SK-N-SH (cell line): ENCODE data around the gene BTBD10. TPM values are rescaled to one million over a fixed set of nuclear protein-coding genes. Genes with fewer than 3 reads are reported as not detected.

Experiments
- CTCF ChIA-PET: fragments of 300-600, 350-600 bp; formaldehyde crosslinking; extraction: SDS; loops from one replicate; lab custom pipeline; 2021; lab: Yijun Ruan, JAX
- POLR2A ChIA-PET: fragments of 350-600 bp; sonication (Branson Sonifier 250); formaldehyde crosslinking; extraction: SDS; loops from one replicate; lab custom pipeline; 2020; ENCODE audit warnings: antibody characterized with exemption, inconsistent platforms; lab: Yijun Ruan, JAX
- DNase-seq: peaks from one replicate; pipeline ENCODE4 v3.0.0; 2012
- H2AFZ ChIP-seq: fragments of 200-600 bp; sonication (generic); 2 replicates; pipeline ENCODE4 v1.8.1; 2016; ENCODE audit warnings: antibody characterized with exemption, mild to moderate bottlenecking, low read depth
- H3F3A ChIP-seq: fragments of 200-600 bp; sonication (generic); replicated peaks from 2 replicates; pipeline ENCODE3; 2016; ENCODE audit warnings: antibody characterized with exemption, mild to moderate bottlenecking; ENCODE audit not compliant: insufficient read depth
- H3K27ac ChIP-seq, 2 experiments: fragments of 200-500 bp in 1 of 2; fragments of 200-600 bp in 1 of 2; sonication (Bioruptor generic) in 1 of 2; sonication (generic), shearing (Covaris generic) in 1 of 2; 2 replicates each; pipeline versions ENCODE4 v1.5.1 to v1.6.1; 2014 to 2016; ENCODE audit warnings: low read depth in 2 of 2, inconsistent platforms in 1 of 2, low read length in 1 of 2, mild to moderate bottlenecking in 1 of 2, mixed read lengths in 1 of 2
- H3K27me3 ChIP-seq: fragments of 200-600 bp; sonication (generic), shearing (Covaris generic); 2 replicates; pipeline ENCODE4 v1.6.1; 2016; ENCODE audit warnings: mixed run types; ENCODE audit not compliant: insufficient read depth
- H3K36me3 ChIP-seq, 2 experiments: fragments of 200-500 bp in 1 of 2; fragments of 200-600 bp in 1 of 2; sonication (Bioruptor generic) in 1 of 2; sonication (generic) in 1 of 2; replicated peaks in 1 of 2; 2 replicates each; pipeline versions ENCODE3 to v1.5.1; 2014 to 2016; ENCODE audit warnings: low read length in 1 of 2, mild to moderate bottlenecking in 1 of 2; ENCODE audit not compliant: insufficient read depth in 2 of 2, control insufficient read depth in 1 of 2
- H3K4me1 ChIP-seq, 2 experiments: fragments of 200-500 bp in 1 of 2; fragments of 200-600 bp in 1 of 2; sonication (Bioruptor generic) in 1 of 2; sonication (generic), shearing (Covaris generic) in 1 of 2; 2 replicates each; pipeline versions ENCODE4 v1.5.1 to v1.6.1; 2014 to 2016; ENCODE audit warnings: low read depth in 1 of 2, low read length in 1 of 2, mixed run types in 1 of 2; ENCODE audit not compliant: insufficient read depth in 2 of 2, control insufficient read depth in 1 of 2
- H3K4me2 ChIP-seq: fragments of 200-600 bp; sonication (generic), shearing (Covaris generic); 2 replicates; pipeline ENCODE4 v1.6.1; 2017; ENCODE audit warnings: mixed run types
- H3K4me3 ChIP-seq, 2 experiments: fragments of 200-500 bp in 1 of 2; fragments of 200-600 bp in 1 of 2; sonication (Bioruptor generic) in 1 of 2; sonication (generic), shearing (Covaris generic) in 1 of 2; 2 replicates each; pipeline versions ENCODE4 v1.5.1 to v1.8.1; 2014 to 2016; ENCODE audit warnings: low read depth in 2 of 2, inconsistent platforms in 1 of 2, low read length in 1 of 2, mild to moderate bottlenecking in 1 of 2, mixed read lengths in 1 of 2, moderate library complexity in 1 of 2
- H3K79me2 ChIP-seq: fragments of 200-600 bp; sonication (generic); 2 replicates; pipeline ENCODE4 v1.8.1; 2017; ENCODE audit warnings: mild to moderate bottlenecking; ENCODE audit not compliant: insufficient read depth
- H3K9ac ChIP-seq: fragments of 200-600 bp; sonication (generic); 2 replicates; pipeline ENCODE4 v1.6.1; 2017; ENCODE audit warnings: mixed run types
- H3K9me2 ChIP-seq: fragments of 200-600 bp; sonication (generic); 2 replicates; pipeline ENCODE4 v1.6.1; 2017; ENCODE audit warnings: mixed run types
- H3K9me3 ChIP-seq: fragments of 200-600 bp; sonication (generic); 2 replicates; pipeline ENCODE4 v1.6.1; 2017; ENCODE audit warnings: mixed run types, mild to moderate bottlenecking, moderate library complexity
- H4K20me1 ChIP-seq: fragments of 200-600 bp; sonication (generic); 2 replicates; pipeline ENCODE4 v1.6.1; 2017; ENCODE audit warnings: mild to moderate bottlenecking, mixed run types; ENCODE audit not compliant: insufficient read depth
- CTCF ChIP-seq: fragments of 200-600 bp; sonication (generic); IDR thresholded peaks from 2 replicates; pipeline ENCODE4 v1.6.1; 2017; ENCODE audit warnings: antibody characterized with exemption, mild to moderate bottlenecking, moderate library complexity
- FOSL2 ChIP-seq: IDR thresholded peaks from 2 replicates; pipeline ENCODE4 v1.4.0; 2012; ENCODE audit warnings: low read depth, mild to moderate bottlenecking, moderate library complexity, borderline replicate concordance
- FOXJ3 ChIP-seq: sonication (generic); formaldehyde crosslinking; IDR thresholded peaks from 2 replicates; pipeline ENCODE4 v1.5.1; 2020; ENCODE audit warnings: mild to moderate bottlenecking, missing genetic modification reagents
- GABPA ChIP-seq: IDR thresholded peaks from 2 replicates; pipeline ENCODE4 v1.4.0; 2012; ENCODE audit warnings: low read depth, mild to moderate bottlenecking
- MEF2A ChIP-seq: IDR thresholded peaks from 2 replicates; pipeline ENCODE4 v1.4.0; 2012; ENCODE audit warnings: low read depth, borderline replicate concordance
- NRF1 ChIP-seq: IDR thresholded peaks from 2 replicates; pipeline ENCODE4 v1.6.1; 2012; ENCODE audit warnings: low read depth, mild to moderate bottlenecking, low read length
- PBX3 ChIP-seq: IDR thresholded peaks from 2 replicates; pipeline ENCODE4; 2012
- RAD21 ChIP-seq: IDR thresholded peaks from 2 replicates; pipeline ENCODE4 v1.6.1; 2012; ENCODE audit warnings: mild to moderate bottlenecking, low read length
- REST ChIP-seq: IDR thresholded peaks from 2 replicates; pipeline ENCODE4 v1.6.1; 2012; ENCODE audit warnings: mild to moderate bottlenecking, low read depth, low read length, moderate library complexity
- SMC3 ChIP-seq: IDR thresholded peaks from 2 replicates; pipeline ENCODE4 v1.6.1; 2012; ENCODE audit warnings: low read depth, low read length, improper control_type of control experiment
- TEAD4 ChIP-seq: IDR thresholded peaks from 2 replicates; pipeline ENCODE4 v1.4.0; 2012; ENCODE audit warnings: mild to moderate bottlenecking, borderline replicate concordance; ENCODE audit not compliant: insufficient read depth
- USF1 ChIP-seq: IDR thresholded peaks from 2 replicates; pipeline ENCODE4 v1.4.0; 2012; ENCODE audit warnings: low read depth, borderline replicate concordance
- USF2 ChIP-seq: fragments of 150-350 bp; IDR thresholded peaks from 2 replicates; pipeline ENCODE4 v1.6.1; 2017; ENCODE audit warnings: antibody characterized with exemption, low read length, low read depth, borderline replicate concordance
- ZBTB33 ChIP-seq: IDR thresholded peaks from 2 replicates; pipeline ENCODE4 v1.4.0; 2012; ENCODE audit warnings: low read depth, borderline replicate concordance
- WGBS: methylation state at CpG from one replicate; pipeline ENCODE4 v1.1.6; 2017; ENCODE audit warnings: low lambda C conversion rate; 5-methylcytosine and 5-hydroxymethylcytosine counted together
- polyA plus RNA-seq, 3 experiments: library from polyadenylated mRNA; depleted of rRNA; stranded (reverse); fragments of >200 nt; gene quantifications; 2 replicates each; pipeline ENCODE4 v1.2.3, GENCODE V29; 2012

BTBD10 gene
- polyA plus RNA-seq, 1 of the 3 experiments (the other 2 are of a cell fraction) = 23.0 TPM

- TF ChIP-seq FOSL2 (no peak), SMC3 (no peak)
Measured at GRCh38 chr11:13344818-13345217, 118.2 kb downstream of the BTBD10 start (continued).

GRCh38 chr11:13343931-13344717 is 118.9 kb downstream of the BTBD10 start:
- 52% methylated on average over 10 of the region's 10 CpGs for WGBS
- Histone ChIP-seq H3K9me2 (no peaks in the 10 kb centered on the region), H3K9me3 (no peaks in the 10 kb centered on the region), H4K20me1 (no peaks in the 10 kb centered on the region)
- POLR2A ChIA-PET = no interaction called here
- TF ChIP-seq RAD21 (peak; percentile 90), CTCF (peak; percentile 85), GABPA (0 out of 2 replicates have a peak, but pooled peaks have one; percentile 17), PBX3 (no peak), NRF1 (no peak), SMC3 (peak; percentile 92), USF1 (no peak), TEAD4 (no peak), ZBTB33 (no peak), MEF2A (no peak), USF2 (no peak), FOXJ3 (CRISPR knock-in tag) (no peak), REST (no peak)
- TF ChIP-seq, all 33 proteins: peak for 4
- peaks cover 3 to 5% of the 10 kb centered on the region in 2 experiments; a peak in 3 of 4 replicates for H3K4me1 ChIP-seq
- no peaks in the 10 kb centered on the region for H3F3A ChIP-seq
- H3K9ac ChIP-seq = no peak overlapping the region
- no peak overlapping the region for H3K4me2 ChIP-seq
- no peak overlapping the region for H3K27ac ChIP-seq
- 0 out of 2 replicates have a peak, but pooled peaks cover 7% of the 10 kb centered on the region for H3K79me2 ChIP-seq
- no peak overlapping the region for H2AFZ ChIP-seq
- H3K4me3 ChIP-seq = no peak overlapping the region; a peak in 1 of 4 replicates
- no peaks in the 10 kb centered on the region for H3K27me3 ChIP-seq
- CTCF ChIA-PET = interaction anchor here (0.6 to 12.9 kb wide), 42 partner anchors 9 to 1055 kb away, joined by 3 to 237 read pairs (median 4); no protein-coding TSS in a partner anchor
- peak; percentile 73 for DNase-seq
- H3K36me3 ChIP-seq = no peaks in the 10 kb centered on the region
